Activated CD4-positive, alpha-beta memory T cell treated with anti-CD3 and anti-CD28 coated beads for 36 hours (primary cell): ENCODE data around the gene KRT80. TPM values are rescaled to one million over a fixed set of nuclear protein-coding genes. Genes with fewer than 3 reads are reported as not detected.

ENCODE experiments used
- CTCF ChIA-PET: fragments of 350-600 bp; sonication (Branson Sonifier 250); formaldehyde crosslinking; loops from one replicate; lab custom pipeline; 2021; ENCODE audit warnings: antibody characterized with exemption, inconsistent platforms; lab: Charles Lee
- POLR2A ChIA-PET: fragments of 350-600 bp; sonication (Branson Sonifier 250); formaldehyde crosslinking; loops from one replicate; lab custom pipeline; 2021; ENCODE audit warnings: antibody characterized with exemption; lab: Charles Lee
- DNase-seq: peaks from one replicate; pipeline ENCODE4 v3.0.0-alpha.2; 2020
- H3K27ac Mint-ChIP-seq: one replicate; pipeline ENCODE4 v1.8.0; 2021; ENCODE audit warnings: mixed read lengths
- H3K27me3 Mint-ChIP-seq: one replicate; pipeline ENCODE4 v1.8.0; 2021; ENCODE audit warnings: mixed read lengths
- H3K36me3 Mint-ChIP-seq: one replicate; pipeline ENCODE4 v1.8.0; 2021; ENCODE audit warnings: mixed read lengths
- H3K4me1 Mint-ChIP-seq: one replicate; pipeline ENCODE4 v1.8.0; 2021; ENCODE audit warnings: low read depth, mixed read lengths
- H3K4me3 Mint-ChIP-seq: one replicate; pipeline ENCODE4 v1.8.0; 2021; ENCODE audit warnings: mild to moderate bottlenecking, mixed read lengths
- H3K9me3 Mint-ChIP-seq: one replicate; pipeline ENCODE4 v1.8.0; 2021; ENCODE audit warnings: mixed read lengths
- intact Hi-C: fragments of 100-400 bp; cut with micrococcal nuclease; formaldehyde crosslinking; loops from one replicate; pipeline ENCODE4 v1.15.1; 2023
- total RNA-seq, 2 experiments: library from RNA; stranded (reverse); gene quantifications; one replicate each; pipeline ENCODE4 v1.2.3, GENCODE V29; 2021

Gene KRT80
- total RNA-seq, 2 experiments from 2014 or later = not detected

DNA sequence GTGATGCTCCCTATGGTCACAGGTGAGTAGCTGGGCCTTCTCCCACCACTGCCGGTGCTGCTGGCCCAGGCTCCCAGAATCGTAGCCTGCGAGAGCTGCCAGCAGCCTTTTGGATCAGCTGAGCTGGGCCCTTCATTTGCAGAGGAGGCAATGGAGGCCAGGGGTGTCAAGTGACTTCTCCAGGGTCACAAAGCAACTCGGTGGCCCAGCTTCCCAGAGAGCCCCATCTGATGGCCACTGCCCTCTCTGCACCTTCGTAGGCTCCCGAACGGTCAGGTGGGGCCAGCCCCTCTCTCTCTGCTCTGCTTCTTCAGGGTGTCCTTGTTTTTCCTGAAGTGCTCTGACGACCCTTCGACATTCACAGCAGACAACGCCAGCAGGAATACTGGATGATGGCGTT lies 4.6 kb downstream of the KRT80 start:
- Mint-ChIP-seq H3K27ac (no peak overlapping the region), H3K9me3 (no peaks in the 10 kb centered on the region), H3K27me3 (no peaks in the 10 kb centered on the region), H3K4me1 (peaks cover 3% of the 10 kb centered on the region), H3K4me3 (no peak overlapping the region), H3K36me3 (no peaks in the 10 kb centered on the region)
- intact Hi-C loops = no loop called here
- no peak for DNase-seq
- CTCF ChIA-PET = no interaction called here
- POLR2A ChIA-PET = no interaction called here

DNA sequence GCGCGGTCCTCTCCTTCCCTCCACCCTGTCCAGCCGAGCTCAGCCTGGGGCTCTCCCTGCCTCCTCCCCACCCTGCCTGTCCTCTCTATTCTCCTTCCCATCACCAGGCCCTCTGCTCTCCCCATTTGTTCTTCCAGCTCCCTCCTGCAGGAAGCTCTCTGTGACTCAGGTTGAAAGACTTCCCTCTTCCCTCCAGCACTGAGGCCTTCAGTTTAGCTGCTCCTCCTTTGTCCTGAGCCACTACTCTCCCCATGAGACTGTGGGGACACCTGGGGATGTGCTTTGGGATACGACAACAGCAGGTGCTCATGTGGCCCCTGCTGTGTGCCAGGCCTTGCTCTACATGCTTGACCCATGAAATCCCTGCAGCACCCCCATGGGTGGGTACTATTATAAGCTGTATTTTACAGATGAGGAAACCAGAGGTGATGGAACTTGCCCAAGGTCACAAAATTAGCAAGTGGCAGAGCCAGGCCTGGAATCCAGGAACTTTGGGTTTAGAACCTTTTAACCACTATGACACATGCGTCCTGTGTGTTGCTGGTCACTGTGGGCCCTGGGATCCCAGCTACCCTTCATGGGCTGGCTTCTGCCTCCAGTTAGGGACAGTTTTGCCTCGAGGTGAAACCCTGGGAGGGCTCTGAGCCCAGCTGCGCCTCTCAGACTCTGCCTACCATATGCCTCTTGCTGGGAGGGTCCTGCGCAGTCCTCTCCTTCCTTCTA lies 5.5 kb downstream of the KRT80 start:
- POLR2A ChIA-PET = no interaction called here

DNA sequence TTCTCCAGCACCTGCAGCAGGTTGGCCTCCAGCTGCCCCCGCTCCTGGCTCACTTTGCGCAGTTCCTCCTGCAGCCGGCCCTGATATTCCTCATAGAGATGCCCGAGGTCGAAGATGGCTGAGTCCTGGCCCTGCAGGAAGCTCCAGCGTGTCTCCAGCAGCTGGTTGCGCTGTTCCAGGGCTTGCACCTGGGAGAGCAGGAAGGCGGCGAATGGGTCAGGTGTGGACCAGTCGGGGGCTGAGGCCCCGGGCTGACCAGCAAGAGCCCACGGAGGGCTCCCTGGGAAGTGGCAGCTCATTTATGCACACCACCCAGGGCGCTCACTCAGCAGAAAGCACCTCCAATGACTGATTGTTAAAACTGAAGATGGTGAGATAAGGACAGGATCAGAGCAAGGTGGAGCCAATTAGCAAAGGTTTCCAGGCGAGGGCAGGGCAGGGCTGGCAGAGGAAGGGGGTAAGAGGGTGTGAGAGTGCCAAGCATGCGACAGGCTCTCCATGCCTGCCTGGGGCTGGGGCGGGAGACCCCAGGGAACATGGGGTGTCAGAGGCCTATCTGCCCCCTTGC lies 6.3 kb downstream of the KRT80 start:
- intact Hi-C loops = no loop called here
- Mint-ChIP-seq H3K36me3 (no peaks in the 10 kb centered on the region), H3K9me3 (no peaks in the 10 kb centered on the region), H3K27ac (no peak overlapping the region), H3K4me3 (no peak overlapping the region), H3K27me3 (no peaks in the 10 kb centered on the region), H3K4me1 (peaks cover 3% of the 10 kb centered on the region)
- ChIA-PET CTCF (interaction anchor here (1.1 kb wide), 1 partner anchor 64 kb away, joined by 3 read pairs; no protein-coding TSS in a partner anchor), POLR2A (no interaction called here)
- DNase-seq = no peak

More for the DNA sequence above, 5.5 kb downstream of the KRT80 start:
- CTCF ChIA-PET = interaction anchor here (0.6 kb wide), 1 partner anchor 30 kb away, joined by 3 read pairs; no protein-coding TSS in a partner anchor
- no peaks in the 10 kb centered on the region for H3K9me3 Mint-ChIP-seq
- intact Hi-C loops = no loop called here
- no peak overlapping the region for H3K27ac Mint-ChIP-seq
- H3K27me3 Mint-ChIP-seq = no peaks in the 10 kb centered on the region
- H3K4me3 Mint-ChIP-seq = no peak overlapping the region
- no peaks in the 10 kb centered on the region for H3K36me3 Mint-ChIP-seq
- no peak for DNase-seq
- H3K4me1 Mint-ChIP-seq = peaks cover 3% of the 10 kb centered on the region

DNA sequence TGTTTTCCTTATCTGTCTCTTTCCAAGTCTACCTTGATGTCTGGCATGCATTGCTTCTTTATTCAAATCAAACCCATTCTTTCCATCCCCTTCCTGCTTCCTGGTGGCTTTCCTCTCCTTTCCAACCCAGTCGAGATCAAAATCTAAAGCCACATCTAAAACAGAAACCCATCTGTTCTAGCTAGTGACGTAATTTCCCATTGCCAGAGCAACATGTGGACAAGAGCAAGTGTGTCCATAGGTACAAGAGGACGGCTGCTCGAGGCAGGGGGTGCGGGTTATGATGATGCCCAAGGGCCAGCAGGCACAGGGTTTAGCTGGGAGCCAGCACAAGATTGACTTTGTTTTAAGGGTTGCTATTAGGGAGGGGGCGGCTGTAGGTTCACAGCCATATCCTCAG lies 7.0 kb downstream of the KRT80 start:
- intact Hi-C loops = no loop called here
- no peak overlapping the region for H3K27ac Mint-ChIP-seq
- no peak for DNase-seq
- H3K27me3 Mint-ChIP-seq = no peaks in the 10 kb centered on the region
- ChIA-PET POLR2A (no interaction called here), CTCF (interaction anchor here (1.1 kb wide), 1 partner anchor 63 kb away, joined by 3 read pairs; no protein-coding TSS in a partner anchor)
- H3K9me3 Mint-ChIP-seq = no peaks in the 10 kb centered on the region
- H3K4me3 Mint-ChIP-seq = no peak overlapping the region
- peaks cover 3% of the 10 kb centered on the region for H3K4me1 Mint-ChIP-seq
- H3K36me3 Mint-ChIP-seq = no peaks in the 10 kb centered on the region

DNA sequence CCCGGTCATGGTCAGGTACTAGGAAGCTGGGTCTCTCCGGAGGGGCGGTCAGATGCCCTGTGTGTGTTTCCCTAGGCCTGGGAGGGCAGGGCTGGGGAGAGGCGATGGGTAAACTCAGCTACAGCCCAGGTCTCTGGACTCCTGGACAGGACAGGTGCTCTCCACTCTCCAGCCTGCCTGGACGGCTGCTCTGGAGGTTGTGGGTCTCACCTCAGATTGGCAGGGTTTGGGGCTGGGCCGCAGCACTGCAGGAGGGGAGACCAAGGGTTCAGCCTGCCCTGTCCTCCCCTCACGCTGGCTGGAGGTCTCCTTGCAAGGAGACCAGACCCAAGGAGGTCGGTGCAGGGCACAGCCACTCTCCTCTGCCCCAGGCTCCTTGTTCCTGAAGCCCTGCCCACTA lies 7.8 kb downstream of the KRT80 start:
- Mint-ChIP-seq H3K9me3 (no peaks in the 10 kb centered on the region), H3K4me3 (no peak overlapping the region), H3K4me1 (peaks cover 3% of the 10 kb centered on the region), H3K36me3 (no peaks in the 10 kb centered on the region), H3K27me3 (no peaks in the 10 kb centered on the region), H3K27ac (no peak overlapping the region)
- DNase-seq = no peak
- intact Hi-C loops = no loop called here
- ChIA-PET CTCF (no interaction called here), POLR2A (no interaction called here)

DNA sequence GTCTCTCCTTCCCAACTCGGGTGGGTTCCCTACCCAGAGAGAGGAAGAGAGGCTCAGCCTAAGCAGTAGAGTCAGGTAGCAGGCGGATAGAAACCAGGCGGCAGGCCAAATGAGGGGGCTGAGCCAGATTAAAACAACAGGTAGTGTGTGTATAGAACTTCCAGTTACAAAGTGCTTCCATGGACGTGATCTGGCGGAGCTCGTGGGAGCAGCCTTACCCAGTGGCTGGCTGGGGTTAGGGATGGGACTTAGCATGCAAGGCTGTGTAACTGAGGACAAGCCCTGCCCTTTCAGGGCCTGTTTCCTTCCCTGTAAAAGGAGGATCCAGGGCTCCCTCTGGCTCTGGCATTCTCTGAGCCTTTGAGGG lies 8.3 kb downstream of the KRT80 start:
- Mint-ChIP-seq H3K4me1 (peaks cover 3% of the 10 kb centered on the region), H3K36me3 (no peaks in the 10 kb centered on the region), H3K9me3 (no peaks in the 10 kb centered on the region), H3K27me3 (no peaks in the 10 kb centered on the region), H3K4me3 (no peak overlapping the region), H3K27ac (no peak overlapping the region)
- ChIA-PET POLR2A (no interaction called here), CTCF (no interaction called here)
- DNase-seq = no peak
- intact Hi-C loops = no loop called here

DNA sequence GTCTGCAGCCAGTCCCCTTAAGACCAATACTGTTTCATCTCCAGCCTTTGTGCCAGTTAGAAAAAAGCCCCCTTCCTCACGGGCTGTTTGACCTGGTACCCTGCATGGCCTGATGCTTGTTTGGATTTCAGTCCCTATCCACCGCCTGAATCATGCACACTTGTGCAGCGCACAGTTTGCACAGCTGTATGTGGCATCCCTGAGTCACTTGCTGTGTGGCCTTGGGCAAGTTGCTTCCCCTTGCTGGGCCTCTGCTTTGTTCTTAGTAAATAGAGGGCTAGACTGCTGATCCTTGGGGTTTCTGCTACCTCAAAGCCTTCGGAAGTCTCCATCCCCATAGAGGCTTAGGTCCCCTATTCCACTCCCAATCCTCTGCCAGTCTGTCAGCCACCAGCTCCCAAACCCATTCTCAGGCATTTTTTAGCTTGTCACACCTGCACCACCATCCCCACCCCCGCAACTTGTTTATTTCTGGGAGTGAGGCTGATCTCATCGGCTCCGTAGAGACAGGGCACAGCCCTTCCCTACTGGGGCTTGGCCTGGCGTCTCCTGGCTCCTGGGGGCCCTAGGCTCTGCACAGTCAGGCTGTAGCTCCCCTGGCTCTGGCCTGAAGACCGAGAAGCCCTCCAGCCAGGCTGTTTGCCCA lies 8.8 kb downstream of the KRT80 start:
- Mint-ChIP-seq H3K9me3 (no peaks in the 10 kb centered on the region), H3K4me1 (peaks cover 3% of the 10 kb centered on the region), H3K4me3 (no peak overlapping the region), H3K27ac (no peak overlapping the region), H3K36me3 (no peaks in the 10 kb centered on the region), H3K27me3 (no peaks in the 10 kb centered on the region)
- ChIA-PET CTCF (no interaction called here), POLR2A (no interaction called here)
- DNase-seq = no peak
- intact Hi-C loops = no loop called here

DNA sequence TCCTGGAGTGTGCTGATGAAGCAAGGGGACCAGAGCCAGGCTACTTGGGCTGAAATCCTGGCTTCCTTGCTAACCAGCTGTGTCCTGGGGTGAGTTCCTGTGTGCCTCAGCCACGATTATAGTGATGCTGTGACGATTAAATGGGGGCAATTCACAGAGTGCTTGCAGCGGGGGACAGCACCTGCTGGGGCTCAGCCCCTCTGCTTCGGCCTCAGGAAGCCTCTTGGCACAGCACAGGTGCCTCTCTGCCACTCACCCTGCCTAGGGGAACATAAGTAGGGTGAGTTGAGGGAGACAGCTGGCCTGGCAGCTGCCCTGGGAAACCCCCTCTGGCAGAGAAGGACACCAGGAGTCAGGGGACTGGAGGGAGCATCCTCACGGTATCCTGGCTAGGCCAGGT lies 9.4 kb downstream of the KRT80 start:
- ChIA-PET CTCF (no interaction called here), POLR2A (no interaction called here)
- no peaks in the 10 kb centered on the region for H3K27me3 Mint-ChIP-seq
- H3K9me3 Mint-ChIP-seq = no peaks in the 10 kb centered on the region
- intact Hi-C loops = no loop called here
- H3K36me3 Mint-ChIP-seq = no peaks in the 10 kb centered on the region
- no peak for DNase-seq
- H3K4me1 Mint-ChIP-seq = peaks cover 3% of the 10 kb centered on the region
- no peak overlapping the region for H3K27ac Mint-ChIP-seq
- no peak overlapping the region for H3K4me3 Mint-ChIP-seq

DNA sequence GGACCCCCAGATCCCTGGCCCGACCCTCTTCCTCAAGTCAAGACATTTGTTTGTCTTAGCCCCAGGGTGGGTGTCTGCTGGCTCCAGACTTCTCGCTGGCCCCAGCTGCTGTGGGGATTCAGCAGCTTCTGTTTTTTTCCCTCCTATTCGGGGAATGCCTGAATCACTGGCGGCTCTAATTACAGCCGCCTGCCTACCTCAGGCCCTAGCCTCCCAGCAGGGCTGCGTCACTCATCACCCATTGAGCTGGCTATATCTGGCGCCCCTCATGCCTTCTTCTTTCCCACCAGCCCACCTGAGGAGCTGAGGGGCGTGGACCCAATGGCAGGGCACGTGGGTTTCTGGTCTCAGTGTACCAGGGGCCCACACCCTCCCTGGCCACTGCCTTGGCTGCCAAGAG lies 10.1 kb downstream of the KRT80 start:
- POLR2A ChIA-PET = no interaction called here
- no peaks in the 10 kb centered on the region for H3K36me3 Mint-ChIP-seq
- DNase-seq = no peak
- peaks cover 3% of the 10 kb centered on the region for H3K4me1 Mint-ChIP-seq
- H3K4me3 Mint-ChIP-seq = no peak overlapping the region
- no peak overlapping the region for H3K27ac Mint-ChIP-seq
- intact Hi-C loops = no loop called here
- H3K9me3 Mint-ChIP-seq = no peaks in the 10 kb centered on the region
- CTCF ChIA-PET = no interaction called here
- no peaks in the 10 kb centered on the region for H3K27me3 Mint-ChIP-seq

DNA sequence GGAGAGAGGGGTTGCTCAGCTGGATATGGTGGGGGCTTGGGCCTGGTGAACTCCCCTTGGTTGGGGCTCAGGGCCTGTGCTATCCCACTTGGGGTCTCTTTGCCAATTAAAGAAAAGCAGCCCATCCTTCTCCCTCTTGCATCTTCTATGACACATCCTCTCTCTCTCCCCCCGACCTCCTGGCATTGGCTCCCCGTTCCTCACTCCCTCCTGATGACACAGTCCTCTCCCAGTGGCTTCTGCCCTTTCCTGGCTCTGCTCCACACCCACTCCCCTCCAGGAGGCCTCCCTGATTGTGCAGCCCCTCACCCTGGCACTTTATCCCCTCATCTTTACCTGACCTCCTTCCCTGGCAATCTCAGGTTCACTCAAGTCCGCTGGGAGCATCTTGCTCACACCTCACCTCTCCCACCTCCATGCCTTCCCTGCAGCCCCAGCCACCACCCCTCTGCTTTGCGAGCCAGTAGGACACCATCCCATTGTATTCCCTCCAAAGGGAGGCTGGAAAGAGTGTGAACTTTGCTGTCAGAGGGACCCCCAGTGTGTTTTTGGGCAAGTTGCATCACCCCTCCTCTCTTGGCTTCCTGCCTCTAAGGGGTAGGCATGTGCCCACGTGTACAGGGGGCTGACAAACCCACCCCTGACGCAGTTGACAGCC lies 10.7 kb downstream of the KRT80 start:
- H3K27ac Mint-ChIP-seq = no peak overlapping the region
- intact Hi-C loops = no loop called here
- peaks cover 3% of the 10 kb centered on the region for H3K4me1 Mint-ChIP-seq
- H3K36me3 Mint-ChIP-seq = no peaks in the 10 kb centered on the region
- no peaks in the 10 kb centered on the region for H3K27me3 Mint-ChIP-seq
- POLR2A ChIA-PET = no interaction called here
- CTCF ChIA-PET = interaction anchor here (1.2 kb wide), 1 partner anchor 11 kb away, joined by 3 read pairs; no protein-coding TSS in a partner anchor
- no peak overlapping the region for H3K4me3 Mint-ChIP-seq
- no peak for DNase-seq
- H3K9me3 Mint-ChIP-seq = no peaks in the 10 kb centered on the region

DNA sequence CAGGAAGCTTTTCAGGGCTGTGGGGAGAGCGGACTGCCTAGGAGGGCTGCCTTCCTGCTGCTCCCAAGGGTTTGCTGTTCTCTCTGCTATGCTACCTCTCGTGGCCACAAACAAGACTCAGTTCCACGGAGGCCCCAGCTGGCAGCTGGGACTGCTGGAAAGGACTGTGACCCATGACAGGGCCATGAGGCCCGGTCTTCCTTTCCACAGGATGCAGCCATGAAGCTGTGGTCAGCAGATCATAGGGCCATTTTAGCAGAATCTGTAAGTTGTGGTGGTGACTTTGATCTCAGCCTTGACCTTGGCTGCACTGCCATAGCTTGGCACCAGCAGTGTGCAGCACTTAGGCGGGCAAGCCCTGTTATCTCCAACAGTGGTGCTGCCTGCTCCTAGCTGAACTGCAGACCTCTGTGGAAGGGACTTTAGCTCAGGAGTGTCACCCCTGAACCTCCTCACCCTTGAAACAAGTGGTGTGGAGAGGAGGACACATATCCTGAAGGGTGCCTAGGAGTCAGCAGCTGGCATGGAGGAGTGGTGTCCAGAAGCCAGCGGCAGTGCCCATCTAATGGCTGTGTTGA lies 12.3 kb downstream of the KRT80 start:
- Mint-ChIP-seq H3K4me1 (no peaks in the 10 kb centered on the region), H3K36me3 (no peaks in the 10 kb centered on the region), H3K27me3 (no peaks in the 10 kb centered on the region), H3K27ac (no peak overlapping the region), H3K4me3 (no peak overlapping the region), H3K9me3 (no peaks in the 10 kb centered on the region)
- ChIA-PET CTCF (no interaction called here), POLR2A (no interaction called here)
- no peak for DNase-seq
- intact Hi-C loops = no loop called here

DNA sequence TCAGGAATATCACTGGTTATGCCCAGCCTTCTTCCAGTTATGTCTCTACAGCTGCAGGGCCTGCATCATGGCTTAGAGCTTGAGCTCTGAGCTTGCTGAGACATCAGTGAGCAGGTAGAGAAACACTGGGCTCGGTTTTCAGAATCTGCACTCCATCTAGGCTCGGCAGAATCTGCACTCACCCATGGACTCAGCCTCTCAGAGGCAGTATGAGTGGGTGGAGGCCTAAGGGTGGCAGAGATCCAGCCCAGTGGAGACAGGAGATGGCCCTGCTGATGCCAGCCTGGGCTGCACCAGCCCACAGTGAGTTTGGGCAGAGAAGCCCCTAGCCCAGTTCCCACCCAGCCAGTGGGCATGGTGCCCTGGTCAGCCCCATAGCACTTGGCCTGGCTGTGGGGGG lies 12.8 kb downstream of the KRT80 start:
- Mint-ChIP-seq H3K9me3 (no peaks in the 10 kb centered on the region), H3K27me3 (no peaks in the 10 kb centered on the region), H3K4me1 (no peaks in the 10 kb centered on the region), H3K4me3 (no peak overlapping the region), H3K27ac (no peak overlapping the region), H3K36me3 (no peaks in the 10 kb centered on the region)
- ChIA-PET POLR2A (no interaction called here), CTCF (no interaction called here)
- intact Hi-C loops = no loop called here
- no peak for DNase-seq
